Cardiac fibroblast (primary cell): ENCODE results near the gene DIAPH2.

Experiments used
- DNase-seq, 2 donors: peaks; one replicate each; pipeline versions ENCODE4 v3.0.0 to v3.0.0-alpha.2; 2010; ENCODE audit warnings: low read depth in 2 of 2
- H3K4me3 ChIP-seq, 2 donors: replicated peaks in 1 of 2; 1 replicate in 1 of 2; 2 replicates in 1 of 2; pipeline ENCODE4 v1.5.1; 2011; ENCODE audit warnings: low read depth in 2 of 2, low read length in 2 of 2, mild to moderate bottlenecking in 2 of 2, moderate library complexity in 1 of 2
- TF ChIP-seq, protein P1 (sequence below): IDR thresholded peaks from one replicate; pipeline ENCODE4 v1.5.1; 2011; ENCODE audit warnings: low read depth, mild to moderate bottlenecking, low read length, inconsistent platforms

DIAPH2 gene

DNA sequence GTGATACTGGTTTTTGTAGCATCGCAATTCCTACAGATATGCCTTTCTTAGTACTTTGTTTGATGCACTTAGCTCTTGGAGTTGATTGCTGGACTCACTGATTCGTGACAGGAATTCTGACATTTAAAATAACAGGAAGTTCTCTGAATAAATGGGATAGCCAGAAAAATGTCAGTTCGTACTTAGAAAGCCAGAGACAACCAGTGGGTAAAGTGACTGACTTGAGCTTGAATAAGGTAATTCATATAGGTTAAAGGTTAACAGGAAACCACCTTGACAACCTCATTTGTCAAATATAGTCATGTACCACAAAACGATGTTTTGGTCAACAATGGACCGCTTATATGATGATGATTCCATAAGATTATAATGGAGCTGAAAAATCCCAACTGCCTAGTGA, 380.4 kb downstream of the DIAPH2 start:
- no peak for DNase-seq
- H3K4me3 ChIP-seq = no peak overlapping the region
- TF ChIP-seq, protein P1, sequence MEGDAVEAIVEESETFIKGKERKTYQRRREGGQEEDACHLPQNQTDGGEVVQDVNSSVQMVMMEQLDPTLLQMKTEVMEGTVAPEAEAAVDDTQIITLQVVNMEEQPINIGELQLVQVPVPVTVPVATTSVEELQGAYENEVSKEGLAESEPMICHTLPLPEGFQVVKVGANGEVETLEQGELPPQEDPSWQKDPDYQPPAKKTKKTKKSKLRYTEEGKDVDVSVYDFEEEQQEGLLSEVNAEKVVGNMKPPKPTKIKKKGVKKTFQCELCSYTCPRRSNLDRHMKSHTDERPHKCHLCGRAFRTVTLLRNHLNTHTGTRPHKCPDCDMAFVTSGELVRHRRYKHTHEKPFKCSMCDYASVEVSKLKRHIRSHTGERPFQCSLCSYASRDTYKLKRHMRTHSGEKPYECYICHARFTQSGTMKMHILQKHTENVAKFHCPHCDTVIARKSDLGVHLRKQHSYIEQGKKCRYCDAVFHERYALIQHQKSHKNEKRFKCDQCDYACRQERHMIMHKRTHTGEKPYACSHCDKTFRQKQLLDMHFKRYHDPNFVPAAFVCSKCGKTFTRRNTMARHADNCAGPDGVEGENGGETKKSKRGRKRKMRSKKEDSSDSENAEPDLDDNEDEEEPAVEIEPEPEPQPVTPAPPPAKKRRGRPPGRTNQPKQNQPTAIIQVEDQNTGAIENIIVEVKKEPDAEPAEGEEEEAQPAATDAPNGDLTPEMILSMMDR = no peak

DNA sequence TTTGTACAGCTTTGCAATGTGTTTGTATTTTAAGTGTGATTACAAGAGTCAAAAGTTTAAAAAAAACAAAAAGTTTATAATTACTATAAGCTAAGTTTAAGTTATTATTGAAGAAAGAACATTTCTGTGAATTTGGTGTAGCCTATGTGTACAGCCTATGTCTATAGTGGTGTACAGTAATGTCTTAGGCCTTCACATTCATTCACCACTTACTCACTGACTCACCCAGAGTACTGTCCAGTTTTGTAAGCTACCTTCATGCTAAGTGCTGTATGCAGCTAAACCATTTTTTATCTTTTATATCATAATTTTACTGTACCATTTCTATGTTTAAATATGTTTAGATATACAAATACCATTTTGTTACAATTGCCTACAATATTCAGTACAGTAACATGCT, 381.3 kb downstream of the DIAPH2 start:
- H3K4me3 ChIP-seq = no peak overlapping the region
- peak in 1 of 2 donors; percentile 39 for DNase-seq
- TF ChIP-seq, protein P1 = no peak

- no peak for DNase-seq
- TF ChIP-seq, protein P1 = no peak
- H3K4me3 ChIP-seq = no peak overlapping the region
These were observed 381.7 kb downstream of the DIAPH2 start for GRCh38 chrX:97066381-97066780.

DNA sequence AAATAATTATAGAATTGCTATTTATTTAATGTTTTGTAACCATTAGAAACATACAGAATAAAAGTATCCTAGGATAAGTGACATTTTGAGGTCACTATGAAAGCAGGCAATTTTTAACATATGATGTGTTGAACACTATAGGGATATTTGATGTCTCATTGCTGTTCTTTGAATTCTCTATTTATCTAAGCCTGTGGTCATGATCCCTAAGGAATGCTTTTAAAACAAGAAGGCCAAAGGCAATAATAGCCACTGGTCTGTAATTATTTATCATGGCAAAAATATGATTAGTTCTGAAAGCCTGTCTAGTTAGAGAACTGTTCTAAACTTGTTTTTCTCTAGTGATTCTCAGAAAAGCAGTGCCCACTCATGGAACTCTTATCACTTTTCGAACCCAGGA, 385.7 kb downstream of the DIAPH2 start:
- no peak overlapping the region for H3K4me3 ChIP-seq
- peak; percentile 2 to 45 for DNase-seq
- TF ChIP-seq, protein P1 = no peak

GRCh38 chrX:97074400-97074799, 389.8 kb downstream of the DIAPH2 start:
- TF ChIP-seq, protein P1 = no peak
- H3K4me3 ChIP-seq = no peak overlapping the region
- DNase-seq = peak in 1 of 2 donors; percentile 31

GRCh38 chrX:97089116-97089515, 404.5 kb downstream of the DIAPH2 start:
- TF ChIP-seq, protein P1 = no peak
- H3K4me3 ChIP-seq = no peak overlapping the region
- DNase-seq = no peak

DNA sequence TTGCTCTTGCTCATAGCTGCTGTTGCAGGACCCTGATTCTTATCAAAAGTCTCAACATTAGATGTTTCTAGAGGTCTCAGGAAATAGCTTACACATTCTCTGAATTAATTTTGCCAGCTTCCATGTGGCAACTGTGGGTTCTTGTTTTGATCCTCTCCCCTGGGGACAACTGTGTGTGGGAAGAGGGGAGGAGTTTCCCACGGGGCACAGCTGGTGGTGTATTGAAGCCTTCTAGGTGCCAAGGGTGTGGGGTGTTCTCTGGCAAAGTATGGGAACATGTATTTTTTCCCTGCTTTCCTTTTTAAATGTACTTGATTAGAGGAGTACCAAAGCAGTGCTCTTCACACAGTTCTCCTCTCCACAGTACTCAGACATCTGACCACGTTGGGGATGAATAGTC, 411.7 kb downstream of the DIAPH2 start:
- TF ChIP-seq, protein P1 = no peak
- no peak overlapping the region for H3K4me3 ChIP-seq
- DNase-seq = peak in 1 of 2 donors; percentile 3
